ENCODE results near the gene E2F8. TPM values are rescaled to one million over a fixed set of nuclear protein-coding genes. Genes with fewer than 3 reads are reported as not detected.

The E2F8 gene
- total RNA-seq = 0.24 TPM in 1 of 2 replicates, not detected in the other

DNA sequence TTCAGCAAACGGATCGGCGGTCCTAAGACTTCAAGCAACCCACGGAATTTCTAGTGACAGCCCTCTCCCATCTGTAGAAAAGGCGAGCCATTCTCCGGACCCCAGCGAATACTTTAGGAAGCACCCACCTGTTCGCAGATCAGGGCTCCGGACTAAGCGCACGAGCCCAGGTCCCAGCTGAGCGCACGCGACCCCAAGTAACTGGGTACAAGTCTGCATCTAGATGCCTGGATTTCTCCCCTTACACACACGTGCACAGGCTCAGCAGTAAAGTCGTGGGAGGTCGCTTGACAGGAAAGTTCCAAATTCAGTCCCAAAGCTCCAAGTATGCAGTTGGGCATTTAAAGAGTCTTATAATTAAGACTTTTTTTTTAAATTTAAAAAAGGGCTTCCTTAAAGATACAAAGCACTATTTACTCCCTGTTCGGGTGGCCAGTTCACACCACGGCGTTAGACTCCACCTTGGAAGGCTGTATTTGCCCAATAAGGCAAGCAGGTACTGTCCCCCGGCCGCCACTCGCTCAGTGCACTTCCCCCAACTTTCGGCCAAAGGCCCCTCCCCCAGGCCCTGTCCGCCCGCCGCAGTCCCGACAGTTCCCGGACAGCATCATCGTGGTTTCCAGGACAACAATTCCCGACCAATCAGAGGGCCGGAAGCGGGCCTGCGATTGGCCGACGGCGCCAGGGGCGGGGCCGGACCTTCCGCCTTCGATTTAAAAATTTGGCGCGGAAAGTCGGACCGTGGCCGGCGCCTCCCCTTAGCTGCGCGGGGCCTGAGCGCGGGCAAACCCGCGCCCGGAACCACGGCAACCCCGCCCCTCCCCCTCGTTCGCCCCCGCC, at the start of gene E2F8:
TSS of gene E2F8 (minus strand) at position 526 of the 840 bp plus-strand sequence. CDS start 824 bp downstream, outside the sequence.

DNA sequence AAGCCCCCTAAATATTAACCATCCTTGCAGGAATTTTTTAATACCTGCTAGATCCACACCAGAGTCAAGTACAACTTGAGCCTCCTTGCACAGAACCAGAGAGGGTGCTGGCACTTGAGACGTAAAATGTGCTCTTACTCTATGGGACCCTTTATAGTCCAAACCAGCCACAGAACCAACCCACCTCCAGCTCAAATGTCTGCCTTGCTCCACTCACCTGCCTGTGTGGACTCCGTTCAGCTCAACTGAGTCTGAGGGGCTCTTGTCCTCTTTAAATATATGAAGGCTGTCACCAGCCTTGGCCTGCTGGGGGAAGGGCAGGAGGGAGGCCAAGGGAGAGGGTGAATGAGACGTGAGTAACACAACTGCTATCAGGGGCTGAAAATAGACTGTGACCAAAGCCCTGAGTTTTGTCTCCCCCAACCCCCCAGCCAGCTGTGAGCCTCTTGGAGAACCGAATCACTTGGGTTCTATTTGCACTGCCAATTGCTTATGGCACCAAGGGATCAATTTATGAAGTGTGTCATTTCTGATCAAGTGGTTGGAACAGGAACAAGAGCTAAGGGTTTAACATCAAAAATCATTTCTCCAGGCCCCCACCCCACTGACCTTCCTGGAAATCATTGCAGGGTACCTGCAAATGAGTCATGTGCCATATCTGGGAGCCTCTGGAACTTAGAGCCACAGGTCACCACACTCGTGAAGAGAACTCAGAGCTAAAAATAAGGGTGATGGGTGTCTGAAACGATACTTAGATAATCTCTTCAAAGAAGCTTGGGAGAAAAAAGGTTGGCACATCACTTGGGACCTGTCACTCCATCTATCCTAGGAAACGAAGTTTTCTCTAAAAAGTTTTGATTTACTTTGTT, 38.8 kb downstream of the E2F8 start, which contains the start of gene CSRP3:
TSS of gene CSRP3 (minus strand) at position 247 of the 869 bp plus-strand sequence. CDS start 9,535 bp downstream, outside the sequence.

Other genes starting within 250 kb of the E2F8 start
- gene MRGPRX2, start 180.2 kb downstream of the E2F8 start, total RNA-seq = not detected in 2 replicates
- gene ZDHHC13, start 123.8 kb downstream of the E2F8 start, total RNA-seq = 21.6 and 24.0 TPM in 2 replicates
- gene CSRP3, start 39.0 kb downstream of the E2F8 start, total RNA-seq = not detected in 2 replicates

All from hair follicle dermal papilla cell (primary cell).